ENCODE measurements around the gene PRUNE2.

- no peak for TF ChIP-seq CTCF (IDR thresholded peaks at IDR 0.05)
- TF ChIP-seq POLR2A (IDR thresholded peaks at IDR 0.05): no peak
These were observed 344.0 kb downstream of the PRUNE2 start for GRCh38 chr9:76561900-76562299.

Data from breast epithelium (tissue), 3 donors.